Mucosa of descending colon (tissue), 3 donors: ENCODE data around the gene TRAPPC3. TPM values are rescaled to one million over a fixed set of nuclear protein-coding genes. Genes with fewer than 3 reads are reported as not detected.

Experiments used
- ATAC-seq: fragments of 200-7000 bp; cut with Tn5 transposase; one replicate; pipeline ENCODE4 v1.9.1; 2020; ENCODE audit warnings: mild to moderate bottlenecking, moderate library complexity
- DNase-seq, 3 donors: peaks; one replicate each; pipeline ENCODE4 v3.0.0-alpha.2; 2020
- H3K36me3 ChIP-seq: fragments of 200-600 bp; one replicate; pipeline ENCODE4 v1.8.0; 2021; ENCODE audit warnings: low read depth, mild to moderate bottlenecking
- H3K4me1 ChIP-seq: fragments of 200-600 bp; one replicate; pipeline ENCODE4 v1.8.0; 2021; ENCODE audit warnings: low read depth, mild to moderate bottlenecking
- H3K4me3 ChIP-seq: fragments of 200-600 bp; one replicate; pipeline ENCODE4 v1.8.0; 2021; ENCODE audit warnings: mild to moderate bottlenecking
- H3K9me3 ChIP-seq: fragments of 200-600 bp; one replicate; pipeline ENCODE4 v1.8.0; 2021; ENCODE audit warnings: mild to moderate bottlenecking
- intact Hi-C, 2 donors: fragments of 100-400 bp; cut with DNase I in 1 of 2; cut with micrococcal nuclease in 1 of 2; formaldehyde crosslinking; loops; one replicate each; pipeline versions ENCODE4 v1.11.0 to v1.11.1; 2022; cut with DNase I, micrococcal nuclease
- total RNA-seq, 3 donors: library from RNA; stranded (reverse); fragmentation: NEBNext Ultra II Directional in 2 of 3; extraction: Animal tissue kit (Norgen Biotek cat#: 25700) in 2 of 3; gene quantifications; one replicate each; pipeline versions ENCODE4 v1.2.1 to v1.2.4, GENCODE V29; 2021 to 2023
- TF ChIP-seq, protein P1 (sequence below): fragments of 200-600 bp; IDR thresholded peaks from one replicate; pipeline ENCODE4 v1.8.0; 2022; ENCODE audit warnings: antibody characterized with exemption, mild to moderate bottlenecking
- donor health status: DM: no; HTN: no; CAD: no; lungs with moderate emphysema.
- donor health status: DM: no; HTN: no; CAD: no.
- donor health status: DM: no; HTN: yes; CAD: no.

TRAPPC3 gene
- total RNA-seq, 3 donors from 2014 or later: 55.7 to 86.6 (median 57.7) TPM

DNA sequence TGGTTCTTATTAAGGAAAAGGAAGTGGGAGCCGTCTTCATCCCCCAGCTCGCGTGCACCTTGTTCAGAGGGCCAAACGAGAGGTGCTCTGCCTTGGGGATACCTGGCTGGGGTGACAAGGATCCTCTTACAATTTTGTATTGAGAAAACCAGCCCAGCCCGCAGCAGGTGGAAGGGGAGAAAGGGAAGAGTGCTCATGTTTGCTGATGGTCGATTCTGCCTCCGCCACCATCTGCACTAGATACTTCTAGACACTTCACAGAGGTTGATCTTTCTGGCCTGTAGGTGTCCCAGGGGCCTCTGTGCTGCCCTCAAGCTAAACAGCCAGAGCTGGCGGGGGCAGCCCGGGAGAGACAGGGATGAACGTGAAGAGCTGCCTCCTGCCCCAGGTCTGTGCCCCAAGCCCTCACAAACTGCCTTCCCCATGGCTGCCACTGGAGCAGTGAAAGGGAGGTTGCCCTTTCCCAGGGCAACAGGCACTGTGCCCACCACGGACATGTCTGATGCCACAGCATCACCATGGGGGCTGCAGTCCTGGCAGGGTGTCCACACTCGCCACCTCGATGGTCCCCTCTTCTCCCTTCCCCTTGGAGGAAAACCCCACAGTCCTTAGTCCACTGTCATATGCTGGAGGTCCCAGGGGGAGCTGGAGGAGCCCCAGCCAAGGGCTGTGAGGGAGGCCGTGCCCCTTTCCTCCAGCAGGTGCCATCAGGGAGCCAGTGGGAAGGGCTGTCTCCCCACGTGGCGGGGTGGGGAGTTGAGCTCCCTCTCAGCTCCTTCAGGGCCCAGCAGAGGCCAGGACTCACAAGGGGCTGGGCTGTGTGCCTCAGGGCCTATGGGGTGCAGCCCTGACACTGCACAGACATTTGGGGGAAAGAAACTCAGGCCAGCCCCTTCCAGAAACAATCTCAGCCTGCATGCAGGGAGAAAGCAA is 52.5 kb downstream of the TRAPPC3 start:
- TF ChIP-seq, protein P1, sequence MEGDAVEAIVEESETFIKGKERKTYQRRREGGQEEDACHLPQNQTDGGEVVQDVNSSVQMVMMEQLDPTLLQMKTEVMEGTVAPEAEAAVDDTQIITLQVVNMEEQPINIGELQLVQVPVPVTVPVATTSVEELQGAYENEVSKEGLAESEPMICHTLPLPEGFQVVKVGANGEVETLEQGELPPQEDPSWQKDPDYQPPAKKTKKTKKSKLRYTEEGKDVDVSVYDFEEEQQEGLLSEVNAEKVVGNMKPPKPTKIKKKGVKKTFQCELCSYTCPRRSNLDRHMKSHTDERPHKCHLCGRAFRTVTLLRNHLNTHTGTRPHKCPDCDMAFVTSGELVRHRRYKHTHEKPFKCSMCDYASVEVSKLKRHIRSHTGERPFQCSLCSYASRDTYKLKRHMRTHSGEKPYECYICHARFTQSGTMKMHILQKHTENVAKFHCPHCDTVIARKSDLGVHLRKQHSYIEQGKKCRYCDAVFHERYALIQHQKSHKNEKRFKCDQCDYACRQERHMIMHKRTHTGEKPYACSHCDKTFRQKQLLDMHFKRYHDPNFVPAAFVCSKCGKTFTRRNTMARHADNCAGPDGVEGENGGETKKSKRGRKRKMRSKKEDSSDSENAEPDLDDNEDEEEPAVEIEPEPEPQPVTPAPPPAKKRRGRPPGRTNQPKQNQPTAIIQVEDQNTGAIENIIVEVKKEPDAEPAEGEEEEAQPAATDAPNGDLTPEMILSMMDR: no peak
- H3K36me3 ChIP-seq: no peaks in the 10 kb centered on the region
- no peaks in the 10 kb centered on the region for H3K9me3 ChIP-seq
- no peak overlapping the region for H3K4me3 ChIP-seq
- DNase-seq: no peak
- no peaks in the 10 kb centered on the region for H3K4me1 ChIP-seq
- intact Hi-C loops: loop anchor here in 1 of 2 donors (5.0 to 10.0 kb wide), 4 partner anchors 48 to 328 kb away; partner anchors contain the start of gene TRAPPC3
- no peak for ATAC-seq

DNA sequence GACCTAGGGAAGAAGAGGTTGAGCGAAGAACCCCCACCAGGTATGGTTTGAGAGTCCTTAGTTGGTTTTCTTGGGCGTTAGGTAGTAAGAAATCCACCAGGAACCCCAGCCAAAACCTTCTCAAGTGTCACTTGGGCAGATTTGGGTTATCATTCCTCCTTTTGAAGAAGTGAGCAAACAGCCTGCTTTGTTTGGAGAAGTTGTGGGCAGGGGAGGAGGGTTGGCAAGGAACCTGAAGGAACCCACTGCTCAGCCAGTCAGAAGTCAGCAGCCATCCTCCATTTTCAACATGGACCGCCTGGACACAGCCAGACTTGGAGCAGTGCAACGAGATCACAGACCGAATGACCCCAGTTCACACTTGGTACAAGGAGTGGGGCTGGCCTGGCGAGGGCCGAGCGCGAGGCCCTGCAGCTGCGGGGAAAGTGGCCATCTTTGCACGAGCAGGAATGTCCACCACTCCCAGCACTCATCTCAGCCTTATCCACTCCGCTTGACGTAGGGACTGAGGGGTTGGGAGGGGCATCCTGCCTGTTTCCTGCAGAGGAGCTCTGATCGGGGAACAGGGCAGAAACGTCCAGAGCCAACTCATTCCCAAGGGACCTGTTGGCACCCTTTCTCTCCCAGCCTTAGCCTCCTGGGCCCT is 53.4 kb downstream of the TRAPPC3 start:
- no peaks in the 10 kb centered on the region for H3K4me1 ChIP-seq
- intact Hi-C loops: loop anchor here in 1 of 2 donors (5.0 to 10.0 kb wide), 4 partner anchors 49 to 329 kb away; partner anchors contain the start of gene TRAPPC3
- H3K36me3 ChIP-seq: no peaks in the 10 kb centered on the region
- ATAC-seq: no peak
- DNase-seq: no peak
- TF ChIP-seq, protein P1: no peak
- no peak overlapping the region for H3K4me3 ChIP-seq
- no peaks in the 10 kb centered on the region for H3K9me3 ChIP-seq

DNA sequence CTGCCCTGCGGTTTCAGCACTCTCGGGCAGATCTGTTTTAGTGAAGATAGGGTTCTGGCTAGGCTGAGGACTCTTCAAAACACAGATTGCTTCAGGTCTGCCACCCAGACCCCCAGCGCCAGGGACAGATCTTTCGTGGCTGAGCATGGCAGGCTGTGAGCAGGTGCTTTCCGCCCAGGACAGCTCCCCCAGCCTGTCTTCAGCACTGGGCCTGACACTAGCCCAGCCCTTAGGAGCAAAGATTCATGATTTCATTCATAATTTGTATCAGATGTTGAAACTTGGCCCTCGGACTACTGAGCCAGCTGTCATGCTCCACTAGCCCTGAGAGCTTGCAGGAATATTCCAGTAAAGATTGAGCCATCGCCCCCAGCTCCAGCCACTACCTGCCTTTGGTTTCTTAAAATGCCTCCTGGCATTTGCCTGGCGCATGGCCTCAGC is 54.6 kb downstream of the TRAPPC3 start:
- Histone ChIP-seq H3K36me3 (no peaks in the 10 kb centered on the region), H3K4me3 (no peak overlapping the region), H3K4me1 (peaks cover 6% of the 10 kb centered on the region), H3K9me3 (no peaks in the 10 kb centered on the region)
- TF ChIP-seq, protein P1: no peak
- DNase-seq: no peak
- no peak for ATAC-seq
- intact Hi-C loops: loop anchor here in 1 of 2 donors (5.0 to 10.0 kb wide), 4 partner anchors 50 to 330 kb away; partner anchors contain the start of gene TRAPPC3

DNA sequence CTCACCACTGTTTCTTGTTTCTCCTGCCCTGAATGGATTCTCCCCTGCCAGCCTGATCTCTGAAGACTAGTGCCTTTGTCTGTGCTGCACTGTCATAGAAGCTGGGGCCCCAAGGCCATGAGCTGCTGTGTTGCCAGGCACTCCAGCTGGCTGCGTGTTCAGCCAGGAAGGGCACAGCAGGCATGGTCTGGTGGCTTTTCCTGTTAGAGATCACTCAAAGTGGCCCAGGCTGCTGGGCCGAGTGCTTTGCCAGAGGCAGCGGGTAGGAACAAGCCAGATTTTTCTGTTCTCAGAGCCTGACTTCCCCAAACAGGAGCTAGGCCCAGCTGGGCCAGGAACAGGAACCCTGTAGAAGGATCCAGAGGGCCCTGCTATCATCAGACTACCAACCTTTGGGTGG is 55.4 kb downstream of the TRAPPC3 start:
- no peaks in the 10 kb centered on the region for H3K36me3 ChIP-seq
- H3K4me3 ChIP-seq: no peak overlapping the region
- TF ChIP-seq, protein P1: no peak
- peaks cover 10% of the 10 kb centered on the region for H3K4me1 ChIP-seq
- DNase-seq (no peak), ATAC-seq (no peak)
- intact Hi-C loops: loop anchor here in 1 of 2 donors (10.0 kb wide), 3 partner anchors 51 to 331 kb away; partner anchors contain the start of gene TRAPPC3
- H3K9me3 ChIP-seq: no peaks in the 10 kb centered on the region

DNA sequence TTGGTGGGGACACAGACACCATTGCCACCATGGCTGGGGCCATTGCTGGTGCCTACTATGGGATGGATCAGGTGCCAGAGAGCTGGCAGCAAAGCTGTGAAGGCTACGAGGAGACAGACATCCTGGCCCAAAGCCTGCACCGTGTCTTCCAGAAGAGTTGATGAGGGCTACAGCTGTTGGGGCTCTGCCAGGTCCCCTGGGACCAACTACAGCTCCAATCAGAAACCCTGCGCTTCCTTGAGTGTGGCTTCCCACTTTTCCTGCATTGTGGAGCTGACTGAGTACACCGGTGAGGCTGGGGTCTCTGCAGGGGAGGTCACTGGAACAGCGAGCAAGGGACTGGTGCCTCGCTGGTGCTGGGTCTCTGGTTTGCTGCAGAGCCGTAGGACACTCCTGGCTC is 56.1 kb downstream of the TRAPPC3 start:
- Histone ChIP-seq H3K4me1 (peaks cover 10% of the 10 kb centered on the region), H3K36me3 (no peaks in the 10 kb centered on the region), H3K9me3 (no peaks in the 10 kb centered on the region), H3K4me3 (no peak overlapping the region)
- intact Hi-C loops: loop anchor here in 1 of 2 donors (10.0 kb wide), 3 partner anchors 52 to 332 kb away; partner anchors contain the start of gene TRAPPC3
- DNase-seq: no peak
- no peak for ATAC-seq
- TF ChIP-seq, protein P1: no peak
